PC-3 (cell line): ENCODE data around the gene SMYD2. TPM values are rescaled to one million over a fixed set of nuclear protein-coding genes. Genes with fewer than 3 reads are reported as not detected.

ENCODE experiments used
- ATAC-seq: fragments of 200-7000 bp; cut with Tn5 transposase; 2 replicates; pipeline ENCODE4 v1.9.1; 2020; ENCODE audit warnings: mild to moderate bottlenecking, moderate library complexity
- BruUV-seq: library from RNA; stranded (reverse); fragments of 400-500 nt; replicated peaks from 2 replicates; lab custom pipeline; 2021; lab: Mats Ljungman, UMichigan
- CTCF ChIA-PET: fragments of 300-600 bp; sonication (Branson Sonifier 250); formaldehyde crosslinking; loops from one replicate; lab custom pipeline; 2022; ENCODE audit warnings: antibody characterized with exemption; lab: Charles Lee
- POLR2A ChIA-PET: fragments of 300-600 bp; sonication (Branson Sonifier 250); formaldehyde crosslinking; loops from one replicate; lab custom pipeline; 2022; ENCODE audit warnings: antibody characterized with exemption; ENCODE audit not compliant: unreplicated experiment; lab: Charles Lee
- DNase-seq: peaks from one replicate; pipeline ENCODE4 v3.0.0-alpha.2; 2015
- H2AFZ ChIP-seq: fragments of 300-600 bp; sonication (generic); 2 replicates; pipeline ENCODE4 v1.6.0; 2016; ENCODE audit warnings: antibody characterized with exemption, low read length
- H3F3A ChIP-seq: fragments of 300-600 bp; sonication (generic); one replicate; pipeline ENCODE4 v1.6.0; 2017; ENCODE audit warnings: antibody characterized with exemption, low read length, control low read depth, mild to moderate bottlenecking; ENCODE audit not compliant: unreplicated experiment
- H3K27ac ChIP-seq: fragments of 300-600 bp; sonication (generic); 2 replicates; pipeline ENCODE4 v1.5.1; 2016; ENCODE audit warnings: mild to moderate bottlenecking, low read length
- H3K27me3 ChIP-seq: fragments of 300-600 bp; sonication (generic); 2 replicates; pipeline ENCODE4 v1.6.1; 2016; ENCODE audit warnings: low read length, mixed read lengths
- H3K36me3 ChIP-seq: fragments of 300-600 bp; sonication (generic); 2 replicates; pipeline ENCODE4 v1.6.1; 2016; ENCODE audit warnings: low read depth, mixed run types, low read length, mixed read lengths
- H3K4me1 ChIP-seq: fragments of 300-600 bp; sonication (generic); 2 replicates; pipeline ENCODE4 v1.5.1; 2016; ENCODE audit warnings: low read length; ENCODE audit not compliant: insufficient read depth
- H3K4me2 ChIP-seq: fragments of 300-600 bp; sonication (generic); 2 replicates; pipeline ENCODE4 v1.6.0; 2016; ENCODE audit warnings: low read length
- H3K4me3 ChIP-seq: fragments of 300-600 bp; sonication (generic); 2 replicates; pipeline ENCODE4 v1.5.1; 2016; ENCODE audit warnings: mild to moderate bottlenecking, low read length, mixed read lengths
- H3K79me2 ChIP-seq: fragments of 300-600 bp; sonication (generic); 2 replicates; pipeline ENCODE4 v1.6.1; 2017; ENCODE audit warnings: low read length, mixed read lengths
- H3K9ac ChIP-seq: fragments of 300-600 bp; sonication (generic); 2 replicates; pipeline ENCODE4 v1.6.0; 2016; ENCODE audit warnings: mild to moderate bottlenecking, low read length
- H3K9me2 ChIP-seq: fragments of 300-600 bp; sonication (generic); replicated peaks from 2 replicates; pipeline ENCODE4 v1.6.1; 2016; ENCODE audit warnings: mixed run types, low read length, mixed read lengths
- H3K9me3 ChIP-seq: fragments of 300-600 bp; sonication (generic); 2 replicates; pipeline ENCODE4 v1.6.1; 2016; ENCODE audit warnings: low read length, mixed read lengths
- H4K20me1 ChIP-seq: fragments of 300-600 bp; sonication (generic); 2 replicates; pipeline ENCODE4 v1.6.1; 2016; ENCODE audit warnings: low read length, mixed read lengths
- CTCF ChIP-seq: fragments of 300-600 bp; sonication (generic); conservative IDR thresholded peaks from 2 replicates; pipeline ENCODE4 v1.5.1; 2017; ENCODE audit warnings: antibody characterized with exemption, low read depth, mild to moderate bottlenecking, low read length
- EZH2 ChIP-seq: fragments of 300-600 bp; sonication (generic); IDR thresholded peaks from one replicate; pipeline ENCODE4 v1.6.1; 2017; ENCODE audit warnings: antibody characterized with exemption, mild to moderate bottlenecking, low read length; ENCODE audit not compliant: unreplicated experiment
- EZH2phosphoT487 ChIP-seq: fragments of 300-600 bp; sonication (generic); IDR thresholded peaks from 2 replicates; pipeline ENCODE4 v1.6.1; 2018; ENCODE audit warnings: mild to moderate bottlenecking, antibody characterized with exemption, low read length, borderline replicate concordance
- intact Hi-C: fragments of 100-400 bp; cut with micrococcal nuclease; formaldehyde crosslinking; loops from 2 replicates; pipeline ENCODE4 v1.9.0; 2023
- total RNA-seq: library from RNA; depleted of rRNA; stranded (reverse); fragments of >200 nt; gene quantifications from 2 replicates; pipeline ENCODE4 v1.2.3, GENCODE V29; 2014

Gene SMYD2
- total RNA-seq, 1 experiment from 2014 or later: 124 TPM

GRCh38 chr1:214248311-214249085, 32.5 kb upstream of the SMYD2 start:
- Histone ChIP-seq H3K4me3 (no peak overlapping the region), H3K27ac (no peak overlapping the region), H2AFZ (no peak overlapping the region), H3K4me2 (no peak overlapping the region), H3K4me1 (no peaks in the 10 kb centered on the region; the same call in 1 of the 2 replicates), H3K79me2 (no peaks in the 10 kb centered on the region), H3K9me2 (no peaks in the 10 kb centered on the region; the same call in 1 of the 2 replicates), H3F3A (no peaks in the 10 kb centered on the region), H3K27me3 (no peaks in the 10 kb centered on the region; the same call in 1 of the 2 replicates), H4K20me1 (no peaks in the 10 kb centered on the region), H3K36me3 (no peaks in the 10 kb centered on the region), H3K9me3 (no peaks in the 10 kb centered on the region), H3K9ac (no peak overlapping the region)
- POLR2A ChIA-PET: no interaction called here
- DNase-seq (peak; percentile 19), ATAC-seq (peak; percentile 62)
- CTCF ChIA-PET: interaction anchor here (0.5 kb wide), 1 partner anchor 350 kb away, joined by 3 read pairs; no protein-coding TSS in a partner anchor
- BruUV-seq: no TSS peak
- intact Hi-C loops: no loop called here
- TF ChIP-seq EZH2: no peak

- DNase-seq: no peak
- Histone ChIP-seq H3K27ac (no peak overlapping the region), H3K36me3 (no peaks in the 10 kb centered on the region), H3K79me2 (no peaks in the 10 kb centered on the region), H2AFZ (no peak overlapping the region), H3K4me3 (no peak overlapping the region), H3K9me3 (no peaks in the 10 kb centered on the region), H3K4me1 (no peaks in the 10 kb centered on the region; the same call in 1 of the 2 replicates), H3K9me2 (no peaks in the 10 kb centered on the region; the same call in 1 of the 2 replicates), H3K27me3 (no peaks in the 10 kb centered on the region; the same call in 1 of the 2 replicates), H3K9ac (no peak overlapping the region), H3F3A (no peaks in the 10 kb centered on the region), H3K4me2 (no peak overlapping the region), H4K20me1 (no peaks in the 10 kb centered on the region)
- intact Hi-C loops: no loop called here
- CTCF ChIA-PET: no interaction called here
- no peak for ATAC-seq
- no peak for TF ChIP-seq CTCF
- BruUV-seq: no TSS peak
- POLR2A ChIA-PET: no interaction called here
Observed at GRCh38 chr1:214249651-214250050, 31.3 kb upstream of the SMYD2 start.

- H3K36me3 ChIP-seq: no peaks in the 10 kb centered on the region
- no peaks in the 10 kb centered on the region for H4K20me1 ChIP-seq
- no peak overlapping the region for H3K9ac ChIP-seq
- no TSS peak for BruUV-seq
- peak; percentile 25 for DNase-seq
- H2AFZ ChIP-seq: no peak overlapping the region
- no peaks in the 10 kb centered on the region; the same call in 1 of the 2 replicates for H3K27me3 ChIP-seq
- H3K9me3 ChIP-seq: no peaks in the 10 kb centered on the region
- no peak overlapping the region for H3K4me3 ChIP-seq
- no peaks in the 10 kb centered on the region; the same call in 1 of the 2 replicates for H3K4me1 ChIP-seq
- no peak overlapping the region for H3K4me2 ChIP-seq
- H3F3A ChIP-seq: no peaks in the 10 kb centered on the region
- ChIA-PET POLR2A (no interaction called here), CTCF (interaction anchor here (0.5 to 0.9 kb wide), 2 partner anchors 81 to 90 kb away, joined by 3 to 4 read pairs; no protein-coding TSS in a partner anchor)
- TF ChIP-seq CTCF: no peak
- no peak for TF ChIP-seq EZH2phosphoT487
- TF ChIP-seq EZH2: no peak
- no peak overlapping the region for H3K27ac ChIP-seq
- H3K9me2 ChIP-seq: no peaks in the 10 kb centered on the region; the same call in 1 of the 2 replicates
- intact Hi-C loops: no loop called here
- H3K79me2 ChIP-seq: no peaks in the 10 kb centered on the region
- peak; percentile 87 for ATAC-seq
Observed at GRCh38 chr1:214251354-214251753, 29.6 kb upstream of the SMYD2 start.
